Coronary artery (tissue), 2 donors: ENCODE results near the gene DDX24.
"Not testable (repeated sequence)": the region's sequence is repeated elsewhere in the genome, so short reads cannot be mapped to it uniquely, and the experiment has no call there.

ENCODE experiments used
- DNase-seq: peaks from one replicate; pipeline ENCODE4 v3.0.0-alpha.2; 2017; ENCODE audit warnings: low spot score
- H3K27ac ChIP-seq, 2 donors: fragments of 200-600 bp; sonication (generic); one replicate each; pipeline ENCODE4 v1.5.1; 2016 to 2019
- H3K4me3 ChIP-seq: fragments of 200-600 bp; sonication (generic); 2 replicates; pipeline ENCODE4 v1.5.1; 2016; ENCODE audit warnings: mild to moderate bottlenecking, moderate library complexity
- TF ChIP-seq, protein P1 (sequence below): fragments of 200-600 bp; sonication (generic); IDR thresholded peaks from one replicate; pipeline ENCODE4 v1.5.1; 2019; ENCODE audit warnings: antibody characterized with exemption

The DDX24 gene

GRCh38 chr14:94079891-94080620 is 946 bp downstream of the DDX24 start:
- TF ChIP-seq, protein P1, sequence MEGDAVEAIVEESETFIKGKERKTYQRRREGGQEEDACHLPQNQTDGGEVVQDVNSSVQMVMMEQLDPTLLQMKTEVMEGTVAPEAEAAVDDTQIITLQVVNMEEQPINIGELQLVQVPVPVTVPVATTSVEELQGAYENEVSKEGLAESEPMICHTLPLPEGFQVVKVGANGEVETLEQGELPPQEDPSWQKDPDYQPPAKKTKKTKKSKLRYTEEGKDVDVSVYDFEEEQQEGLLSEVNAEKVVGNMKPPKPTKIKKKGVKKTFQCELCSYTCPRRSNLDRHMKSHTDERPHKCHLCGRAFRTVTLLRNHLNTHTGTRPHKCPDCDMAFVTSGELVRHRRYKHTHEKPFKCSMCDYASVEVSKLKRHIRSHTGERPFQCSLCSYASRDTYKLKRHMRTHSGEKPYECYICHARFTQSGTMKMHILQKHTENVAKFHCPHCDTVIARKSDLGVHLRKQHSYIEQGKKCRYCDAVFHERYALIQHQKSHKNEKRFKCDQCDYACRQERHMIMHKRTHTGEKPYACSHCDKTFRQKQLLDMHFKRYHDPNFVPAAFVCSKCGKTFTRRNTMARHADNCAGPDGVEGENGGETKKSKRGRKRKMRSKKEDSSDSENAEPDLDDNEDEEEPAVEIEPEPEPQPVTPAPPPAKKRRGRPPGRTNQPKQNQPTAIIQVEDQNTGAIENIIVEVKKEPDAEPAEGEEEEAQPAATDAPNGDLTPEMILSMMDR: no peak
- H3K4me3 ChIP-seq: peak overlapping the region; percentile 87
- H3K27ac ChIP-seq: peak overlapping the region; percentile 92 to 98
- DNase-seq: no peak

- no peak for DNase-seq
- no peak overlapping the region for H3K27ac ChIP-seq
- H3K4me3 ChIP-seq: peak overlapping the region; percentile 87
- TF ChIP-seq, protein P1: no peak
These were observed 3.2 kb downstream of the DDX24 start for GRCh38 chr14:94077823-94078222.

- H3K4me3 ChIP-seq: peak overlapping the region; percentile 87
- TF ChIP-seq, protein P1: no peak
- H3K27ac ChIP-seq: no peak overlapping the region
- no peak for DNase-seq
These were observed 3.7 kb downstream of the DDX24 start for GRCh38 chr14:94077111-94077821.

GRCh38 chr14:94075008-94075407 is 6.0 kb downstream of the DDX24 start:
- no peak overlapping the region for H3K4me3 ChIP-seq
- no peak for DNase-seq
- H3K27ac ChIP-seq: no peak overlapping the region
- TF ChIP-seq, protein P1: no peak

DNA sequence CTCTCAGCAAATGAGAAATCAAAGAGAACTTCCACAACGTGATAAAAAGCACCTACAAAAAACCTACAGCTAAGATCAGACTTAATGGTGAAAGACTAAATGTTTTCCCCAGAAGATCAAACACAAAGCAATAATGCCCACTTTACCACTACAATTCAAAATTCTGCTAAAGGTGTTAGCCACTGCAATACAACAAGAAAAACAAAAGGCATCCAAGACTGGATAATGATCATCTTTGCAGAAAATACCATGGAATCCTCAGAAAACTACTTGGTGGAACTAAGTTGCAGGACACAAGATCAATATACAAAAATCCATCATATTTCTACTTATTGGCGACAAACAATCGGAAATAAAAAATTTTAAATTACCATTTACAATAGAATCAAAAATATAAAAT is 6.5 kb downstream of the DDX24 start:
- H3K4me3 ChIP-seq: no peak overlapping the region
- TF ChIP-seq, protein P1: no peak
- no peak for DNase-seq
- H3K27ac ChIP-seq: no peak overlapping the region

DNA sequence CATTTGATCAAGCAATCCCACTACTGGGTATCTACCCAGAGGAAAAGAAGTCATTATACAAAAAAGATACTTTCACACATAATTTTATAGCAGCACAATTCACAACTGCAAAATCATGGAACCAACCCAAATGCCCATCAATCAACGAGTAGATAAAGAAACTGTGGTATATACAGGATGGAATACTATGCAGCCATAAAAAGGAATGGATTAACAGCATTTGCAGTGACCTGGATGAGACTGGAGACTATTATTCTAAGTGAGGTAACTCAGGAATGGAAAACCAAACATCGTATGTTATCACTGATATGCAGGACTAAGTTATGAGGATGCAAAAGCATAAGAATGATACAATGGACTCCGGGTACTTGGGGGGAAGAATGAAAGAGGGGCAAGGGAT is 8.9 kb downstream of the DDX24 start:
- H3K27ac ChIP-seq, H3K4me3 ChIP-seq, DNase-seq: not testable (repeated sequence)

DNA sequence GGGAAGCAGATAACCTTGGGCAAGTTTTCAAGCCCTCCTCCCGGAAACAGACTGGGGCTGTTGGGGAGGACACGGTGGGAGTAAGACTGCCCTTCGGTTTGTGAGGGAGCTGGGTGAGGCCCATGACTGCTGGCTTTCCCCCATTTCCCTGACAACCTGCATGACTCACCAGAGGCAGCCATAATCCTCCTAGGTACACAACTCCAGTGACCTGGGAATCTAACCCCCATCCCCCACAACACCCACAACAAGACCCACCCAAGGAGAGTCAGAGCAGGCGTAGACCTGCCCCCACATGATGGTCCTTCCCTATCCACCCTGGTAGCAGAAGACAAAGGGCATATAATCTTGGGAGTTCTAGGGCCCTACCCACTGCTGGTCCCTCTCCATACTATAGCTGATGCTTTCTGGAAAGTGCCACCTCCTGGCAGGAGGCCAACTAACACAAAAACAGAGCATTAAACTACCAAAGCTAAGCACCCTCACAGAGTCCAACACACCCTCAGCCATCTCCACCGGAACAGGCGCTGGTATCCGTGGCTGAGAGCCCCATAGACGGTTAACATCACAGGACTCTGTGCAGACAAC is 14.8 kb downstream of the DDX24 start:
- H3K4me3 ChIP-seq: peak overlapping the region; percentile 2
- no peak for DNase-seq
- no peak overlapping the region for H3K27ac ChIP-seq
- TF ChIP-seq, protein P1: no peak
